ENCODE measurements around the gene CDH4.

CDH4 gene

GRCh38 chr20:61300709-61301108, 48.6 kb downstream of the CDH4 start:
- no peak for DNase-seq (ENCODE audit: low read depth)

DNA sequence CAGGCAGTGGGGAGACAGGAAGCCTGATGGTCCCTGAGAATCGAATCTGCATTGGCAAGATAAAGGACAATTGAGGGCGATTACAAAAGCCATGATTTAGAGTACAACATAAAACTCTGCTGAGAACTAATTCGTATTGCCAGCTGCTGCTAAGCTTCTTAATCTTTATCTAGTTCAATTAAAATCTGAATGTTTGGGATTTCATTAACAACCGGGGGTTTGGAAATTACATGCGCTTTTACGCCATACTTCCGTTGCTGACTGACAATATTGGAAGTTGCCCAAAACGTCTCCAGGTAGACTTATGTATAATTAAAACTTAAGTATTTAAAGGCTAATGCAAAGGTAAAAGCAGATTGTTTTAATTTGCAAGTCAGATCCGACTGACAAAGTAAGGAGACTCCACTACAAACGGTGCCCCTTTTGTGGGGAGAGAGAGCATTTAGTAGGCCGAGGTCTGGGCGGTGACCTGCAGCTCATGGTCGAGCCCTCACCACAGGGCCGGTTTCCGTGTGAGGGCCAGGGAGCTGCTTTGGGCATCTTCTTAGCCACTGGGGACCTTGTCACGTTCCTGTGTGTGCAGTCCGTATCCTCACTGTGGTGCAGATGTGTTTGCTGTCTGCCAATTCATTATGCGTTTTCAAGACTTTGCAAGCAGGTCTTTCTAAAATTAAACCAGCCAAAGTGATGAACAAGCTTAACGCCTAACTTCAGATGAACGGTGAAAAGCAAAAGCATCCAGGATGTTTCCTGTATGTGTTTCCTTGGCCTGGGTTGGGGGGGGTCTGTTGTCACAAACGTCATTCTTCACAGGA, 49.9 kb downstream of the CDH4 start:
- no peak for DNase-seq (ENCODE audit: low read depth)

DNA sequence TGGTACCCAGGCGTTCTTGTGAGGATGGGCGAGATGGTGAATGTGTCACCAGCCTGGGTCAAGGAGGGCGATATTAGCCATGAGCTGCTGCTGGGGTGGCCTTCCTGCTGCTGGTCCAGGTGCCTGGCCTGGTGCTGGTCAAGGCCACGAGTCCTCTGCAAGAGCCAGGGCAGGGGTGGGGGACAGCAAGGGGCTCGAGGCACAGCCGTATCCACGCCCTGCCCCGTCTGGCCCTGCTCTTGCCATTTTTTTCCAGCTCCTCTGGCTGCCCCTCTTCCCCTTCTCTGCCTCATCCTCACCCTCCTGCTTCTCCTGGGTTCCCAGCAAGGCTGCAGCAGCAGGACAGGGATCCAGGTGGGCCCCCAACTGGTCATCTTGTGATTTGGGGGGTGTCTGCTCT, 51.2 kb downstream of the CDH4 start:
- no peak for DNase-seq (ENCODE audit: low read depth)

DNA sequence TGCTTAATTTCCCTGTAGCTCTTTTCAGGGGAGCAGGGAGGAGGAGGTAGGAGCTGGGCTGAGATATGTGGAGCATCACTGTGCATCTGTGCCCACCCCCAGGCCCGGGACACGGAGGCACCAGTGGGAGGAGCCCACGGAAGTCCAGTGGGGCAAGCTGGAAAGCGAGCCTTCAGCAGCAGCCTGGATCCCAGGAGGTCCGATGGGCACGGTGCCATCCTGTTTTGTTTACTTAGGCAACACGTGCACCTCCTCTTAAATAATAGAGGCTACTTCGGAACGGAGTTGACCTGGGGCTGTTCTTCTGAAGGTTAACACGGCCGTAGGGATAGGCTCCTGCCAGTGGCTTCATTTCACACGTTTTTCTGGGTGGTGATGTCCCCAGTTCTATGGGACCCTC, 51.6 kb downstream of the CDH4 start:
- no peak for DNase-seq (ENCODE audit: low read depth)

GRCh38 chr20:61304750-61305149, 52.7 kb downstream of the CDH4 start:
- DNase-seq (ENCODE audit: low read depth) = no peak

- no peak for DNase-seq (ENCODE audit: low read depth)
Observed at GRCh38 chr20:61306937-61307475, 54.9 kb downstream of the CDH4 start.

- no peak for DNase-seq (ENCODE audit: low read depth)
Observed at GRCh38 chr20:61307686-61308476, 55.8 kb downstream of the CDH4 start.

DNA sequence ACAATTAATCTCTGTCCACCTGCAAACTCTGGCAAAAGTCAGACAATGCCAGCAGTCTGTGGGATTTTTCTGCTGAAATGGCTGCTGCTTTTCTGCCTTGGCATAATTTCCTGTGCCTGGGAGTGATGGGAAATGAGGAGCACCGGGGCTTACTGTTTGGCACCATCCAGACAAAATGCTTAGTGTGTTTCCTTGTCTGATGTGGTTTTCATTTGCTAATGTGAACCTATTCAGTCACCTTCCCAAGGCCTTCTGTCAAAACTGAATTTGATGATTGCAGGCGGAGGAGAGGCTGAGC, 56.4 kb downstream of the CDH4 start:
- DNase-seq (ENCODE audit: low read depth) = no peak

- no peak for DNase-seq (ENCODE audit: low read depth)
Observed at GRCh38 chr20:61310954-61311353, 58.9 kb downstream of the CDH4 start.

DNA sequence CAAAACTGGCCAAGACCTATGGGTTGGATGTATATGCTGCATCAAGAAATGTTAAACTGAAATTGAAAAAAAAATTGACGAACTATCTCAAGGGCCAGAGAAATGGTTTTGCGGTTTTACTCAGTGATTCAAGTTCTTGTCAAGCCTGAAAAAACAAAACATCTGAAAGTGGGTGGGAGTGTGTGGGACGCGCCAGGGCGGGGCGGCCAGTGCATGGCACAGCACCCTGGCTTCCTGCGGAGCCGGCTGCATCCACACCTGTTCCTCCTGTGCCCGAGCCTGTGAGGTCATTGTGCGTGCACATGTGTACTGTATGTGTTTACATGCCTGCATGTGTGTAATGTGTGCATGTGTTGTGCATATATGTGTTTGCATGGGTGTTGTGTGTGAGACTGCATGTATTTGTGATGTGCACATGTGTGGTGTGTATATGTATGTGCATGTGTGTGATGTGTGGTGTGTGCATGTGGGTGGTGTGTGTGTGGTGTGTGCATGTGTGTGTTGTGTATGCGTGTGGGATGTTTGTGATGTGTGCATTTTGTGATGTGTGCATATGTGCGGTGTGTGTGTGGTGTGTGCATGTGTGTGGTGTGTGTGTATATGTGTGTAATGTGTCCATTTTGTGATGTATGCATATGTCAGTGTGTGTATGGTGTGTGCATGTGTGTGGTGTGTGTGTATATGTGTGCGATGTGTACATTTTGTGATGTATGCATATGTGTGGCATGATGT, 59.8 kb downstream of the CDH4 start:
- DNase-seq (ENCODE audit: low read depth) = no peak

DNA sequence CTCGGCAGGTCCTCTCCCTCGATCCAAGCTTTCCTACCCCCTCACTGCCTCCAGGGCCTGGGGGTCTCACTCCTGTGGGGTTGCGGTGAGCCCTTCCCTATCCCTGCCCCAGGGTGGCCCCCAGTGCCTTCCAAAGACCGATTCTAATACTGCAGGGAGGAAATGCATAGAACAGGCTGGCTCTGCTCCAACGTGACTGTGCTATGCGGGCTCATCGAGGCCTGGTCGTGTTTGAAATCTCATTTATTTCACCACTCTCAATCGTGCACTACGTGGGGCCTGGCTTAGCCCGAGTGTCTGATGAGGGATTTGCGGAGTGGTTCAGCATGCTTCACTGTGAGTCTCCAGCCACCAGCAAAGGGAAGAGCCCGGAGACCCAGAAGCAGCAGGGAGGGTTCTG, 60.9 kb downstream of the CDH4 start:
- DNase-seq (ENCODE audit: low read depth) = no peak

DNA sequence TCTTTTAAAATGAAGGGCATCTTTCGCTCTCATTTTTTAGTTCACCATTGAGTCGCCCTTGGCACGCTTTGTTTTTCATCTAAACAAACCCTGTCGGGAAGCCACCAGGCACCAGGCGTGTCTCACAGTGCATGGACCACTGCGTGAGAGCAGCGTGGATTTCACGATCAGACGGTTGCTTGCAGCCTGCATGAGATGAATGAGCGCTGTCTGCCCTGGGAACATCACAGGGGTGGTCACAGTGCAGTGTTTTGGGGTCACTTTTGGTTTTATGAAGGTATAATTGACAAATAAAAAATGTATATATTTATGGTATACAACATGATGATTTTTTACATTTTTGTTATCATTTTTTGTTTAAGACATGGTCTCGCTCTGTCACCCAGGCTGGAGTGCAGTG, 61.3 kb downstream of the CDH4 start:
- DNase-seq (ENCODE audit: low read depth) = no peak

DNA sequence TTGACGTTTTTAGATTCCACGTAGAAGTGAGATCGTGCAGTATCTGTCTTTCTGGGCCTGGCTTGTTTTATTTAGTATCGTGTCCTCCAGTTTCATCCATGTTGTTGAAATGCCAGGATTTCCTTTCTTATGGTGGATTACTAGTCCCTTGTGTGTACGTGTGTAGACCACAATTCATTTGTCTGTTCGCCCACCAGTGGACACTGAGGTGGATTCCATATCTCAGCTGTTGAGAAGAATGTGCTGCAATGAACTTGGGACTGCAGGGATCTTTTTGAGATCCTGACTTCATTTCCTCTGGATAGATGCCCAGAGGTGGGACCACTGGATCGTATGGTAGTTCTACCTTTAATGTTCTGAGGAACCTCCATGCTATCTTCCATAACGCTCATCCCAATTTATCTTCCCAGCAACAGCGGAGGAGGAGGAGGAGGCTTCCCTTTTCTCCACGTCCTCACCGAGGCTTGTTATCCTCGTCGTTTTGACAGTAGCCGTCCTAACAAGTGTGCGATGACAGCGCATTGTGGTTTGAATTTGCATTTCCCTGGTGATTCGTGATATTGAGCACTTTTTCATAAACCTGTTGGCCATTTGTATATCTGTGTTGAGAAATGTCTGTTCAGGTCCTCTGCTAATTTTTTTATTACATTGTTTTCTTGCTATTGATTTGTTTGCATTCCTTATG, 62.4 kb downstream of the CDH4 start:
- no peak for DNase-seq (ENCODE audit: low read depth)

GRCh38 chr20:61315319-61315718, 63.3 kb downstream of the CDH4 start:
- DNase-seq (ENCODE audit: low read depth) = no peak

- DNase-seq (ENCODE audit: low read depth) = no peak
Observed at GRCh38 chr20:61316346-61316745, 64.3 kb downstream of the CDH4 start.

- DNase-seq (ENCODE audit: low read depth) = no peak
Observed at GRCh38 chr20:61317966-61318530, 66.0 kb downstream of the CDH4 start.

DNA sequence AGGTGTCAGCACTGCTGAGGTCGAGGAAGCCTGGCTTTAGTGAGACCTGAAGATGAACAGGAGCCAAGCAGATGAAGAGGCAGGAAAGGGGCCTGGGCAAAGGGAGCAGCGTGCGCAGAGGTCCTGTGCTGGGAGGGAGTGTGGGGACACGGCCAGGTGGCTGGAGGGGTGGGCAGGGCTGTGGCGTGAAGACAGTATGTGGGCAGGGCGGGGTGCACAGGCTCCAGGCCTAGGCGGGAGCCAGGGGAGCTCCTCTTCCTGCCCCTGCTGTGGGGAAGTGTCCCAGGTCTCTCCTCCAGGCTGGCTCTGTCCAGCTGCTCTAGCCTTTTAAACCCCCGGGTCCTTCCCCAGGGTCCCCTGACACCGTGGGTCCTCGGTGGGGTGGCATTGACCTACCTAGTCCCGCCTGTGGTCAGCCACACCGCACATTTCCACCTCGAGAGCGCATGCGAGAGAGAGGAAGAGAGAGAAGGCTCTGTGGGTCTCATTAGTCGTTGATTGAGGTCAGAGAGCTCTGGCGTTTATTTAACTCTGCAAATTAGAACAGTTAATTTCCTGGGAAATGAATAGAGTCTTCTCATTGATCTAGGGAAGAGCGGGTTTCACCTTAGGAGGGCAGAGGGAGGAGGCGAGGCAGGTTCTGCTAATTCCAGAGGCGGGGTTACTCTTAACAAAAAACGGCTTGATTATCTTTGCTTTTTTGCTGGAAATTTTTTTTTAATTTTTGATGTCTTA, 68.8 kb downstream of the CDH4 start:
- DNase-seq (ENCODE audit: low read depth) = no peak

GRCh38 chr20:61321481-61321880, 69.4 kb downstream of the CDH4 start:
- DNase-seq (ENCODE audit: low read depth) = no peak

GRCh38 chr20:61322151-61322865, 70.2 kb downstream of the CDH4 start:
- no peak for DNase-seq (ENCODE audit: low read depth)

GRCh38 chr20:61324906-61325305, 72.8 kb downstream of the CDH4 start:
- DNase-seq (ENCODE audit: low read depth) = no peak

All from fibroblast of the conjunctiva (primary cell).